Measurements from ENCODE around the gene NTSR1.

DNA sequence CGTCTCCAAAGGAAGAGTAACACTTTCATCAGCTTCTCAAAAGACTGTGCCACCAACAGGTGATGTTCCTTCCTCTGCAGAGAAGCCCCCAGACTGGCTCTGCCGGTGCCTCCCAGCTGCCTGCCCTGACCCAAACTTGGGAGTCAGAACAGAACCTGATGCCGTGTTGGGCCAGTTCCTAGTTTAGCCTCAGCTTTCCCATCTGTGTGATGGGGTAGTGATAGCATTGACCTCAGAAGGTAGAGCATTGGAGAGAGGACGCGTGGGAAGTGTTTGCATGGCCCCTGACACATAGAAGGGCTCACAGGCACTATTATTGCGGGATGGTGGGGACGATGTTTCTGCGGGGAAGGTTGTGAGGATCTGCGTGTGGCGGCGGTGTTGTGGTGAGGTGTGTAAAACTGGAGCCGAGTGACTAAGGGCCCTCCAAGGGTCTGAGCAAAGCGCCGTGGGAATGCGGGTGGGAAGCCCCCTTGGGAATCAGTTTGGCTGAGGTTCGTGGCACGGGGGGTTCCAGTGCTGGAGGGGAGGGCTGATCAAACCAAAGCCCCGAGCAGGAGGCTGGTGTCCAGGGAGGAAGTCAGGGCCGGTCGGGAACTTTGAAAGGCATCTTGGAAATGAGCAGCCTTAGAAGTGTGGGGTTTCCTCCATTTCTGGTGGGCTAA is 1.7 kb downstream of the NTSR1 start:
- TF ChIP-seq, protein P1, sequence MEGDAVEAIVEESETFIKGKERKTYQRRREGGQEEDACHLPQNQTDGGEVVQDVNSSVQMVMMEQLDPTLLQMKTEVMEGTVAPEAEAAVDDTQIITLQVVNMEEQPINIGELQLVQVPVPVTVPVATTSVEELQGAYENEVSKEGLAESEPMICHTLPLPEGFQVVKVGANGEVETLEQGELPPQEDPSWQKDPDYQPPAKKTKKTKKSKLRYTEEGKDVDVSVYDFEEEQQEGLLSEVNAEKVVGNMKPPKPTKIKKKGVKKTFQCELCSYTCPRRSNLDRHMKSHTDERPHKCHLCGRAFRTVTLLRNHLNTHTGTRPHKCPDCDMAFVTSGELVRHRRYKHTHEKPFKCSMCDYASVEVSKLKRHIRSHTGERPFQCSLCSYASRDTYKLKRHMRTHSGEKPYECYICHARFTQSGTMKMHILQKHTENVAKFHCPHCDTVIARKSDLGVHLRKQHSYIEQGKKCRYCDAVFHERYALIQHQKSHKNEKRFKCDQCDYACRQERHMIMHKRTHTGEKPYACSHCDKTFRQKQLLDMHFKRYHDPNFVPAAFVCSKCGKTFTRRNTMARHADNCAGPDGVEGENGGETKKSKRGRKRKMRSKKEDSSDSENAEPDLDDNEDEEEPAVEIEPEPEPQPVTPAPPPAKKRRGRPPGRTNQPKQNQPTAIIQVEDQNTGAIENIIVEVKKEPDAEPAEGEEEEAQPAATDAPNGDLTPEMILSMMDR (conservative IDR thresholded peaks at IDR 0.05): no peak
- TF ChIP-seq EZH2 (IDR thresholded peaks at IDR 0.05; ENCODE audit: low read depth): no peak

Measured in PC-9 (cell line).